Ovary (tissue), 3 donors: ENCODE data around the gene GRB7.

Experiments
- EP300 ChIP-seq: sonication (generic); formaldehyde crosslinking; IDR thresholded peaks from one replicate; pipeline ENCODE4 v1.6.1; 2017; ENCODE audit warnings: antibody characterized with exemption
- TF ChIP-seq, protein P1 (sequence below), 3 donors: fragments of 450-650 bp in 2 of 3; fragments of 200-600 bp in 1 of 3; IDR thresholded peaks; one replicate each; pipeline versions ENCODE4 v1.5.1 to v1.8.0; 2016 to 2022; ENCODE audit warnings: antibody characterized with exemption in 3 of 3, mild to moderate bottlenecking in 1 of 3
- donor health status: DM: no; HTN: no; CAD: no.

DNA sequence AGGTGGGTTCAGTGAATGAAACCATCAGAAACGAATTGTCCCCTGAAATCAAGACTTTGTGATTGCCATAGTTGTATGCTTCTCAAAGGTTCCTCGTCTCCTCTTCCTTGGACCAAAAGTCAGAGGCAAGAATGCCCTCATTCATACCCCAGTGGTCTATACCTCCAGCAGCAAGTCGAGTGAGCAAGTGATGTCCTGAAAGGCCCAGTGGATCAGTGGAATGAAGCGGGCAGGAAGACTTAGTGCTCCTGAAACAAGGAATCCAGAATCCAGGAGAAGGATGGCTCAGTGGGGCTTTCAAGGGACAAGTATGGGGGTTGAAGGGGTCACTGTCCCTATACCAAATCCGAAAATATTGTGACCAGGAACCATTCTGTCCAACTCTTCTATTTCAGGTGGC lies 43.1 kb upstream of the GRB7 start:
- TF ChIP-seq, protein P1, sequence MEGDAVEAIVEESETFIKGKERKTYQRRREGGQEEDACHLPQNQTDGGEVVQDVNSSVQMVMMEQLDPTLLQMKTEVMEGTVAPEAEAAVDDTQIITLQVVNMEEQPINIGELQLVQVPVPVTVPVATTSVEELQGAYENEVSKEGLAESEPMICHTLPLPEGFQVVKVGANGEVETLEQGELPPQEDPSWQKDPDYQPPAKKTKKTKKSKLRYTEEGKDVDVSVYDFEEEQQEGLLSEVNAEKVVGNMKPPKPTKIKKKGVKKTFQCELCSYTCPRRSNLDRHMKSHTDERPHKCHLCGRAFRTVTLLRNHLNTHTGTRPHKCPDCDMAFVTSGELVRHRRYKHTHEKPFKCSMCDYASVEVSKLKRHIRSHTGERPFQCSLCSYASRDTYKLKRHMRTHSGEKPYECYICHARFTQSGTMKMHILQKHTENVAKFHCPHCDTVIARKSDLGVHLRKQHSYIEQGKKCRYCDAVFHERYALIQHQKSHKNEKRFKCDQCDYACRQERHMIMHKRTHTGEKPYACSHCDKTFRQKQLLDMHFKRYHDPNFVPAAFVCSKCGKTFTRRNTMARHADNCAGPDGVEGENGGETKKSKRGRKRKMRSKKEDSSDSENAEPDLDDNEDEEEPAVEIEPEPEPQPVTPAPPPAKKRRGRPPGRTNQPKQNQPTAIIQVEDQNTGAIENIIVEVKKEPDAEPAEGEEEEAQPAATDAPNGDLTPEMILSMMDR (IDR thresholded peaks at IDR 0.05), result no peak
- no peak for TF ChIP-seq EP300
